ENCODE data around the gene DDX5. TPM values are rescaled to one million over a fixed set of nuclear protein-coding genes. Genes with fewer than 3 reads are reported as not detected.

Gene DDX5
- 578 to 1,173 TPM (median 604 TPM) in 5 replicates for total RNA-seq (2022; extraction: Qiagen RNA extraction)

GRCh38 chr17:64506201-64506575 lies at the start of gene DDX5:
TSS of gene DDX5 (minus strand) at chr17:64506289. CDS start at chr17:64506119, 170 bp downstream.

GRCh38 chr17:64506576-64507412 lies 705 bp upstream of the DDX5 start, which contains the start of gene CEP95:
TSS of gene CEP95 (plus strand) at chr17:64506977. CDS start at chr17:64507098, 121 bp downstream.

DNA sequence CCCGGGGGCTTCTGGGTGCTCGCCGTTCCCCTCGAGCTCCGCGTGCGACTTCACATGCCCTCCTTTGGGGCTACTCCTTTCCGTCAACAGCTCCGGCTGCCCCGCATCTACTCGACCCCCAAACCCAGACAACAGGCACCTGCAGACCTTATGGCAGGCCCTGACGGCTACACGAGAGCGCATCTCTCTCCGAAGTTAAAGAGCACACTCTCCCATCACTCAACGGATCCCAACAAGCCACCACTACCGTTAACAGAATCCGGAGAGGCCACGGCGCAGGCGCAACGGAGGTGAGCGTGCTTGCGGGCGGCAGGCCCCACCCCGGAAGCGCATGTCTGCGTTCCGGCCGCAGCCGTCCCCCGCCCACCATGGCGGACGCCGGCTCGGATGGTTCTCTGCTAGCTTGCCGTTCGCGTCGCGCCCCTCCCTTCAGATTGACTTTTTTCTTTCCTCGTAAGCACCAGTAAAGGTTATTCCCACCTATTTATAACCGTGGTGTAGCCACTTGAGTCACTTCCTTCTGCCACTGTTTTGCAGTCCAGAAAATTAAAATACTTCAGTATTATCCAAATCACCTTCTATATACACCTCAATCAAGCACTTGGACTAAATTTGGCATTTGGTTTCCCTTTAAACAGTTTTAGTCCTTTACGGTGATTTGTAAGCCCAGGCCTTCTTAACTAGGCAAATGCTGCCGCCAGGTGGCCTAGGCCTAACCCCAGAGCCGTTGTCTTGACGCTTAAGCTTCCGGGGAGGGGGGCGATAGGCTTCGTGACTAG lies 9.1 kb downstream of the DDX5 start, which contains the start of gene POLG2:
TSS of gene POLG2 (minus strand) at position 269 of the 779 bp plus-strand sequence. CDS start at position 183, 86 bp downstream.

DNA sequence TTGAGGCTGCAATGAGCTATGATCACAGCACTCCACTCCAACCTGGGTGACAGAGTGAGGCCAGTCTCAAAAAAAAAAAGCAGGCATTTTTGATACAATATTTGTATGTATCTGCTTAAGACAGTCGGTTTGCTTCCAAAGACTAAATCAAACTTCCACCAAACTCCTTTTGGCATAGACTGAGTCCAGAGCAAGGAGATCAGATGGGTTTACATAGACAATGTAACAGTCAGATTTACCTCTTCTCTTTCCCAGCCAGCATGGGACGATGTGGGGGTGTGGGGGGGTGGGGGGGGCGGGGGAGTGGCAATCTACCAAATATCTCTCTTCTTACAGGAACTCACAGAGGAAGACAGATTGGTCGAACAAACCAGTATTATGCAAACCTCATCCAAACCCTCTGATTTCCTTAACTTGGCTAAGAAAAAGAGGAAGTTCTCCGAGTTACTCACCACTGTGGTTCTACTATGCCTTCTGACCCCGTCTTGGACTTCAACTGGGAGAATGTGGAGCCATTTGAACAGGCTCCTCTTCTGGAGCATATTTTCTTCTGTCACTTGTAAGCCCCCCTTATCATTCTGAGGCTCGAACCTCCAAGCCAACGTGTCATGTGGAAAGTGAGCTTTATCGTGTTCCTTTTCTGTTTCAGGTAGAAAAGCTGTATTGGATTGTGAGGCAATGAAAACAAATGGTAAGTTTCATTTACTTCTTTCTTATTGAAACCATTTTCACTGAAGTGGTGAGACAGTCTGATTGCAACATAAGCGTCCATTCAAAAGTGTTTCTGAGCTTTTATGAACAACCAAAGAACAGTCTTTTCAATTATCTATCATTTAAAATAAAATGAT lies 57.2 kb downstream of the DDX5 start, which contains the start of gene MILR1:
TSS of gene MILR1 (plus strand) at position 451 of the 848 bp plus-strand sequence. CDS start at position 505, 54 bp downstream.

Other genes starting within 250 kb of the DDX5 start
- 10.8 to 17.7 TPM (median 12.7 TPM) in 5 replicates for gene TEX2, start 243.0 kb downstream of the DDX5 start, total RNA-seq (2022; extraction: Qiagen RNA extraction)
- gene PECAM1, start 115.4 kb downstream of the DDX5 start, total RNA-seq (2022; extraction: Qiagen RNA extraction), result 0.05 to 0.29 TPM (median 0.09 TPM) in 5 replicates
- 0.97 to 1.7 TPM (median 1.5 TPM) in 5 replicates for gene MILR1, start 57.2 kb downstream of the DDX5 start, total RNA-seq (2022; extraction: Qiagen RNA extraction)
- 15.5 to 17.8 TPM (median 16.5 TPM) in 5 replicates for gene POLG2, start 9.2 kb downstream of the DDX5 start, total RNA-seq (2022; extraction: Qiagen RNA extraction)
- 29.3 to 35.3 TPM (median 32.7 TPM) in 5 replicates for gene CEP95, start 688 bp upstream of the DDX5 start, total RNA-seq (2022; extraction: Qiagen RNA extraction)
- gene SMURF2, start 156.0 kb upstream of the DDX5 start, total RNA-seq (2022; extraction: Qiagen RNA extraction), result 20.0 to 32.8 TPM (median 25.4 TPM) in 5 replicates

All from A549 treated with Hydrocortisone at 1 μM for 4 hours (cell line).